SJSA1 (cell line): ENCODE results near the gene NEDD4. TPM values are rescaled to one million over a fixed set of nuclear protein-coding genes. Genes with fewer than 3 reads are reported as not detected.
"Not testable (repeated sequence)": the region's sequence is repeated elsewhere in the genome, so short reads cannot be mapped to it uniquely, and the experiment has no call there.

ENCODE experiments used
- DNase-seq, 2 experiments: peaks; one replicate each; pipeline ENCODE4 v3.0.0-alpha.2; 2015 to 2020; ENCODE audit warnings: low spot score in 2 of 2, low read depth in 1 of 2
- H3K27ac ChIP-seq: fragments of 250-450 bp; sonication (Bioruptor Pico); 2 replicates; pipeline ENCODE4 v1.5.1; 2020; ENCODE audit warnings: mild to moderate bottlenecking, moderate library complexity
- H3K27me3 ChIP-seq: fragments of 250-450 bp; sonication (Bioruptor Pico); replicated peaks from 2 replicates; pipeline ENCODE4 v1.5.1; 2020; ENCODE audit warnings: mild to moderate bottlenecking, moderate library complexity
- H3K36me3 ChIP-seq: fragments of 250-450 bp; sonication (Bioruptor Pico); 2 replicates; pipeline ENCODE4 v1.5.1; 2020; ENCODE audit warnings: mild to moderate bottlenecking
- H3K4me1 ChIP-seq: fragments of 250-450 bp; sonication (Bioruptor Pico); replicated peaks from 2 replicates; pipeline ENCODE4 v1.6.1; 2021; ENCODE audit warnings: mild to moderate bottlenecking
- H3K4me3 ChIP-seq: fragments of 250-450 bp; sonication (Bioruptor Pico); 2 replicates; pipeline ENCODE4 v1.5.1; 2020; ENCODE audit warnings: mild to moderate bottlenecking
- H3K9me3 ChIP-seq: fragments of 250-450 bp; sonication (Bioruptor Pico); replicated peaks from 2 replicates; pipeline ENCODE4 v1.5.1; 2020; ENCODE audit warnings: mild to moderate bottlenecking
- total RNA-seq: library from RNA; depleted of rRNA; stranded (reverse); fragments of >200 nt; shearing (Covaris generic); gene quantifications from 2 replicates; pipeline ENCODE4 v1.2.3, GENCODE V29; 2014

NEDD4 gene
- total RNA-seq, 1 experiment from 2014 or later = 114 TPM

GRCh38 chr15:55800216-55800615 is 193.2 kb downstream of the NEDD4 start:
- H3K9me3 ChIP-seq = no peaks in the 10 kb centered on the region
- H3K36me3 ChIP-seq = no peaks in the 10 kb centered on the region
- no peaks in the 10 kb centered on the region for H3K4me1 ChIP-seq
- H3K27me3 ChIP-seq = no peaks in the 10 kb centered on the region
- DNase-seq = no peak
- H3K4me3 ChIP-seq = no peak overlapping the region
- no peak overlapping the region for H3K27ac ChIP-seq

DNA sequence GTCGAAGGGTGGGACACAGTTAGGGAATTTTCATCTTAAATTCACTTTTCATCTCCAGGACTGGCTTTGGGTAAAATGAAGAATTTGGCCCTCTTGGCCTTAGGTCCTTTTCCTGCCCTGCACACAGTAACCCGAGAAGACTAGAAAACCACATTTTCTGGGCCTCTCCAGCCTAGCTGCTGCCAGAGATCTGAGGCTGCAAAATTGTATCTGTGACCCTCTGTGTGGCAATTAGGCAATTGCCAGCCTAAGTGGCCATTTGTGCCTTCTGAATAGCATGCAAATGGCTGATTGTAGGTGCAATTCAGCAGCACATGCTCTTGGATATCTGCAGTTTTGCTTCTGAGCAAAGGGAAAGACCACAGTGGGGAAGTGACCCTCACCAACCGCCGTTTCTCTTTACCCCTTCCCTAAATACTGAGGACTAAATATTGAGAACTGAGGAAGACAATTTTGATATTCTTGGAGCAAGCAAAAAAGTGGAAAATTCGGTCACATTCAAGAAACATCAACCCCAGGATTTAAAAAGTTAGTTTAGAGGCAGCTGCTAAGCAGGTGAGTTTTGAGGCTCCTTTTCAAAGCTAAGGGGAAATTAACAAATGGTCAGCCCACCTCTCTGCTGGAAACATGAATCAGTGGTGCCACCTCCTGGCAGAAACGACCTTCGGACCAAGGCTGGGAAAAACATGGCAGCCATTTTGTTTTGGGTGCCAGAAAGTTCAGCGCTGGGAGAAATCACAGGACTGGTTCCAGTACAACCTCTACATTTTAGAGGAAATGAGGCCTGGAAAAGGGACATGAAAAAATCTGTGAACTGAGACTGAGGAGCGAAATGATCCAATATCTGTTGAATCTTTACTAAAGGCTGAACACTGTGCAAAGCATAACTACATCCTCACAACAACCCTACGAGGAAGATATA is 193.9 kb downstream of the NEDD4 start:
- no peaks in the 10 kb centered on the region for H3K4me1 ChIP-seq
- no peak for DNase-seq
- no peaks in the 10 kb centered on the region for H3K36me3 ChIP-seq
- H3K4me3 ChIP-seq = no peak overlapping the region
- no peak overlapping the region for H3K27ac ChIP-seq
- H3K27me3 ChIP-seq = no peaks in the 10 kb centered on the region
- no peaks in the 10 kb centered on the region for H3K9me3 ChIP-seq

- DNase-seq = no peak
- no peaks in the 10 kb centered on the region for H3K36me3 ChIP-seq
- no peak overlapping the region for H3K4me3 ChIP-seq
- no peaks in the 10 kb centered on the region for H3K27me3 ChIP-seq
- no peak overlapping the region for H3K27ac ChIP-seq
- no peaks in the 10 kb centered on the region for H3K4me1 ChIP-seq
- no peaks in the 10 kb centered on the region for H3K9me3 ChIP-seq
Measured at GRCh38 chr15:55796321-55796965, 197.0 kb downstream of the NEDD4 start.

DNA sequence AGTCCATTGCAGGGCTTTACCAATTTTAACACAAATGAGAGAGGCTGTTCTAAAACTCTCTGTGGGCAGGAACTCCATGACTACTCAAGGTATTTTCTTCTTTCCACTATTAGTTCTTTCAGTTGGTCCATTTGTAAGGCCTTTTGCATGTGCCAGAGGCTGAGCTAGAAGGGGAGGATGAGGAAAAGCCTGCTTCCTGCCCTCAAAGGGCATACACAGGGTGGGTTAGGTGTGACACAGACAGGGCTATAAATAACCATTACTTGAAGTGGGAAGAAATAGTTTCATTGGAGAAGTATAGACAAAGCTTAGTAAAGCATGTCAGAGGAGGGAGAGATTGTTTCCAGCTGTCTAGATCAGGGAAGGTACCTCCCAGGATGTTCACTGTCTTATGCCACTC is 198.4 kb downstream of the NEDD4 start:
- Histone ChIP-seq H3K4me1 (no peaks in the 10 kb centered on the region), H3K4me3 (no peak overlapping the region), H3K27me3 (no peaks in the 10 kb centered on the region), H3K36me3 (no peaks in the 10 kb centered on the region), H3K9me3 (no peaks in the 10 kb centered on the region), H3K27ac (no peak overlapping the region)
- no peak for DNase-seq

GRCh38 chr15:55791551-55792400 is 201.6 kb downstream of the NEDD4 start:
- H3K9me3 ChIP-seq = no peaks in the 10 kb centered on the region
- no peaks in the 10 kb centered on the region for H3K36me3 ChIP-seq
- H3K27me3 ChIP-seq = no peaks in the 10 kb centered on the region
- H3K27ac ChIP-seq = no peak overlapping the region
- H3K4me1 ChIP-seq = no peaks in the 10 kb centered on the region
- no peak for DNase-seq
- no peak overlapping the region for H3K4me3 ChIP-seq

GRCh38 chr15:55789066-55789660 is 204.2 kb downstream of the NEDD4 start:
- Histone ChIP-seq H3K36me3 (no peaks in the 10 kb centered on the region), H3K27me3 (no peaks in the 10 kb centered on the region), H3K27ac (no peak overlapping the region), H3K9me3 (no peaks in the 10 kb centered on the region), H3K4me3 (no peak overlapping the region), H3K4me1 (no peaks in the 10 kb centered on the region)
- peak; percentile 25 to 51 for DNase-seq

- H3K4me3 ChIP-seq = no peak overlapping the region
- no peaks in the 10 kb centered on the region for H3K36me3 ChIP-seq
- no peak overlapping the region for H3K27ac ChIP-seq
- no peaks in the 10 kb centered on the region for H3K9me3 ChIP-seq
- DNase-seq = no peak
- H3K27me3 ChIP-seq = no peaks in the 10 kb centered on the region
- H3K4me1 ChIP-seq = no peaks in the 10 kb centered on the region
Measured at GRCh38 chr15:55786341-55786740, 207.1 kb downstream of the NEDD4 start.

- H3K9me3 ChIP-seq, H3K27me3 ChIP-seq, H3K27ac ChIP-seq, H3K36me3 ChIP-seq, DNase-seq, H3K4me1 ChIP-seq, H3K4me3 ChIP-seq: not testable (repeated sequence)
Measured at GRCh38 chr15:55785593-55785992, 207.8 kb downstream of the NEDD4 start.

DNA sequence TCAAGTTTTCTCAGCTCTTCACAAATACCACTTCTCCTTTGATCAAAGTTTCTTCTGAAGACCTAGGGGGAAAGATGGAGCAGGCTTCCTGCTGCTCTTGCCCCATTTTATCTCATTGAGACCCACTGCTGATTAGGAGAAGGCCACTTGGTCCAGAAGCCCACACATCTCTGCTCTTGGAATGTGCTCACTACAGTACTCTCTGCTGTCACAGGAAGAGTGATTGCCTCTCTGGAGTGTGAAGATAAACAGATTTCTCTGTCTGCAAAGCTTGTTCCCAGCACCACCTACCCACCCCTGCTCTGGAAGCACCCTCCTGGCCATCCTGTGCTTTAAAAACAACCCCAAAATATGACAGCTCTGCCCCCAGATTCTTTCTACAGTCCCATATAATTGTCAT is 209.1 kb downstream of the NEDD4 start:
- H3K4me3 ChIP-seq = no peak overlapping the region

GRCh38 chr15:55782901-55783300 is 210.5 kb downstream of the NEDD4 start:
- H3K27me3 ChIP-seq = no peaks in the 10 kb centered on the region
- H3K9me3 ChIP-seq = no peaks in the 10 kb centered on the region
- H3K36me3 ChIP-seq = no peaks in the 10 kb centered on the region
- no peaks in the 10 kb centered on the region for H3K4me1 ChIP-seq
- H3K27ac ChIP-seq = no peak overlapping the region
- DNase-seq = no peak
- H3K4me3 ChIP-seq = no peak overlapping the region

More for the DNA sequence above, 209.1 kb downstream of the NEDD4 start:
- DNase-seq = no peak
- Histone ChIP-seq H3K27ac (no peak overlapping the region), H3K36me3 (no peaks in the 10 kb centered on the region), H3K27me3 (no peaks in the 10 kb centered on the region), H3K4me1 (no peaks in the 10 kb centered on the region), H3K9me3 (no peaks in the 10 kb centered on the region)

DNA sequence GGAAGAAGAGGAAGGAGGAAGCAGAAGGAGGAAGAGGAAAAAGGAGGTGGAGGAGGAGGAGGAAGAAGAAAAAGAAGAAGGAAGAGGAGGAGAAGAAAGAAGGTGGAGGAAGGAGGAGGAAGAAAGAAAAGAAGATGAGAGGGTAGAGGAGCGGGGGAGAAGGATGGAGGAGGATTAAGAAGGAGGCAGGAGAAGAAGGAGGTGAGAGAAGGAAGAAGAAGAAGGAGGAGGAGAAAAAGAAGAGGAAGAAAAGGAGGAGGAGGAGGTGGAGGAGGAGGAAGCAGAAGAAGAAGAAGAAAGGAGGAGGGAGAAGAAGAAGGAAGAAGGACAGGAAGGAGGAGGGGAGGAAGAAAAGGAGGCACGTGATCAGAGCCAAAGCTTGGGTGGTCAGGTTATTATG is 213.1 kb downstream of the NEDD4 start:
- DNase-seq = no peak
- Histone ChIP-seq H3K4me3 (no peak overlapping the region), H3K9me3 (no peaks in the 10 kb centered on the region), H3K27ac (no peak overlapping the region), H3K4me1 (no peaks in the 10 kb centered on the region), H3K36me3 (no peaks in the 10 kb centered on the region), H3K27me3 (no peaks in the 10 kb centered on the region)

- H3K9me3 ChIP-seq = no peaks in the 10 kb centered on the region
- H3K27ac ChIP-seq = no peak overlapping the region
- no peak overlapping the region for H3K4me3 ChIP-seq
- no peaks in the 10 kb centered on the region for H3K27me3 ChIP-seq
- H3K36me3 ChIP-seq = no peaks in the 10 kb centered on the region
- DNase-seq = no peak
- no peaks in the 10 kb centered on the region for H3K4me1 ChIP-seq
Measured at GRCh38 chr15:55778932-55779331, 214.5 kb downstream of the NEDD4 start.
